GM19463 (cell line): ENCODE measurements around the gene PALB2.
A peak's percentile ranks its signal among the peaks of the same experiment; 100 is the strongest.
"Not testable (repeated sequence)": the region's sequence is repeated elsewhere in the genome, so short reads cannot be mapped to it uniquely, and the experiment has no call there.

Experiments
- ATAC-seq: cut with Tn5 transposase; IDR thresholded peaks from one replicate; pipeline ENCODE4 v1.9.1; 2021; ENCODE audit warnings: mild to moderate bottlenecking, moderate library complexity; ENCODE audit not compliant: unreplicated experiment

The PALB2 gene

DNA sequence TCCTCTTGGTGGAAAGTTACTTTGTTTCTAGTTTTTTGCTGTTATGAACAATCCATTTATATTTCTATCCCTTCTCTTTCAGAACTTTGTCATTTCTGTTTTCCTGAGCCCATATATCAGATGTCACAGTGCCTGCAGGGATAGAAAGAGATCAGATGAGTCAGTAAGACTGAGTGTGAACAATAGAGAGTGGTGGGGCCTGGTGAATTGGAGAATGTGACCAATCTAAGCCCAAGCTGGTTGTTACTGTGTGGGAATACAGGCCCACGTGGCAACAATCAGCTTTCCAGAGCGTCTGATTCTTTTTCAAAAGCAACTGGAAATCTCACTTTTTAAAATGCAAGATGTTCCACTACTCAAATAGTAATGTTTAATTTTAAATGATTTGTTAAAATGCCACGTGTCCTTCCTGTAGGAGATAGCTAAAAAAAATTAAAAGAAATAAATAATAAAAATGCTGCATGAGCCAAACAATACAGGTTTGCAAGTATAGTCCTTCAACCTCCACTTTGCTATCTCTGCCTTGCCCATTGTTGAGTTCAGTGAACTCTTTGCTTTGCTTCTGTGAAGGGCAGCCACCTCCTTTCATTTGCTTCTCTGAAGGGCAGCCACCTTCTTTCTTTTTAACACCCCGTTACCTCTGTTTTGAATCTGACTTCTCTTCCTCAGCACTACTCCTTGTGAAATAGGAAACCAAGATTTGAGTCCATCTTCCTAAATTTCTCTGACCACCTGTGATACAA lies 9.7 kb upstream of the PALB2 start:
- no peak for ATAC-seq

DNA sequence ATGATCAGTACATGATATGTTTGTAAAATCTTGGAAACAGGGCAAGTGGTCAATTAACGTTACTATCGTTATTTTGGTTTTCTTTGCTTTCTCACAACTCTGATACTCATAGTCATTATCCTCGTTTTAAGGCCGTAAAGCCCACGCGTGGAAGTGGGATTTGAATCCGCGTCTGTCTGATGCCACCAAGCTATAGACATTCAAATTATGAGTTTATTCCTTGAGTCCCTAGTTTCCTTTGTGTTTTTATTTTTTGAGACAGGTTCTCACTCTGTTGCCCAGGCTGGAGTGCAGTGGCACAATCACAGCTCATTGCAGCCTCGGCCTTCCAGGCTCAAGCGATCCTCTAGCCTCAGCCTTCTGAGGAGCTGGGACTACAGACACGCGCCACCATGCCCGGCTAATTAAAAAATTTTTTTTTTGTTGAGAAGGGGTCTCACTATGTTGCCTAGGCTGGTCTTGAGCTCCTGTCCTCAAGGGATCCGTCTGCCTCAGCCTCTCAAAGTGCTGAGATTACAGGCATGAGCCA lies 1.2 kb upstream of the PALB2 start:
- no peak for ATAC-seq

DNA sequence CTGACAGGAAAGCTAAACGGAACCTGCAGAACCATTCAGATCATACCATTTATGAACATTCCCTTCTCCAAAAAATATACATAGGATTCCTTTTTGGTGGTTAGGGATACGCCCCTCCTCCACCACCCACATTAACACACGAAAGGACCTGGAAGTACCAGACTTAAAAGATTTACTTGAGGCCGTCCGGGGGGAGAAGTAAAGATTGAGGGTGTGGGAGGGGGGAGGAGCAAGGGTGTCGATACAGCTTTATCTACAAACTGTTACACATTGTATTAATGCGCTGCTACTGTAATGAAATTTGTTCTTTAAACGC lies 537 bp downstream of the PALB2 start:
- no peak for ATAC-seq

DNA sequence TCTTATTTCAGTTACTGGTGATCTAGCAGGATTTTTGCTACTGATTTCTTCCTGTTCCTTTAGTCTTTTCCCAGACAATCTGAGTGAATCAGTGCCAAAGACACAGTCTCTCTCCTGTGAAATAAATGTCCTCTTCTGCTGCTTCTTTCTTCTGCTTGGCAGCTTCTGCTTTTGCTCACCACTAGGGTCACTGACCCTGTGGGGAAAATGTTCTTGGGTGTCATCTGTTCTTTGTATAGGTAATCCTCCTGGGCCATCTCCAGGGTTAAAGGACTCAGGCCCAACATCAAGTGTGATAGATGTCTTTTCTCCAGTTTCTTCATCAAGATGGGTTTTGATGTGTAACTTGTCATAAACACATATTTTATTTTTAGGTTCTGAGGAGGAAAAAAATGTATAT lies 5.2 kb downstream of the PALB2 start:
- no peak for ATAC-seq

DNA sequence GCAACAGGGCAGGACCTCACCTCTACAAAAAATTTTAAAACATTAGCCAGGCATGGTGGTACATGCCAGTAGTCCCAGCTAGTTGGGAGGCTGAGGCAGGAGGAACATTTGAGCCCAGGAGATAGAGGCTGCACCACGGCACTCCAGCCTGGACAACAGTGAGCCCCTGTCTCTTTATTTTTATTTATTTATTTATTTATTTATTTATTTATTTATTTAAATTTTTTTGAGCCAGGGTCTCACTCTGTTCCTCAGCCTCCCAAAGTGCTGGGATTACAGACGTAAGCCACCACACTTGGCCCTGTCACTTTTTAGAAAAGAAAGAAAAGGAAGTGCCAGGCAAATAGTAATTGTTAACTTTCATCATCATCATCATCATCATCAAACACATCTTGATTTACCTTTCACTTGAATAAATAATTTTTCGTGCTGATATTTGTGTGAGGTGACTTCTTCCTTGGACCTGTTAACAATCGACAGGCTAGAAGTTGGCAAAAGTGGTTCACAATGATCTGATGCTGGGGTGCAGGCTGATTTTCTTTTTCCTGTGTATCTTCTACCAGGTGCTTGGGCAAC lies 6.6 kb downstream of the PALB2 start:
- no peak for ATAC-seq

DNA sequence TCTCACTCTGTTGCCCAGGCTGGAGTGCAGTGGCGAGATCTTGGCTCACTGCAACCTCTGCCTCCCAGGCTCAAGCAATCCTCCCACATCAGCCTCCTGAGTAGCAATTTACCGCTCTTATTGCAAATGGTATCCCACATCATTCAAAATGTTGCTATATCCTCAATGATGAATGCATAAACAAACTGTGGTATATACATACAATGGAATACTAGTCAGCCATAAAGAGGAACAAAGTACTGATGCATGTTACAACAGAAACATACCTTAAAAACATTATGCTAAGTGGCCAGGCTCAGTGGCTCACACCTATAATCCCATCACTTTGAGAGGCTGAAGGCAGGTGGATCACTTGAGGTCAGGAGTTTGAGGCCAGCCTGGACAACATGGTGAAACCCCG lies 9.2 kb downstream of the PALB2 start:
- ATAC-seq, result not testable (repeated sequence)

DNA sequence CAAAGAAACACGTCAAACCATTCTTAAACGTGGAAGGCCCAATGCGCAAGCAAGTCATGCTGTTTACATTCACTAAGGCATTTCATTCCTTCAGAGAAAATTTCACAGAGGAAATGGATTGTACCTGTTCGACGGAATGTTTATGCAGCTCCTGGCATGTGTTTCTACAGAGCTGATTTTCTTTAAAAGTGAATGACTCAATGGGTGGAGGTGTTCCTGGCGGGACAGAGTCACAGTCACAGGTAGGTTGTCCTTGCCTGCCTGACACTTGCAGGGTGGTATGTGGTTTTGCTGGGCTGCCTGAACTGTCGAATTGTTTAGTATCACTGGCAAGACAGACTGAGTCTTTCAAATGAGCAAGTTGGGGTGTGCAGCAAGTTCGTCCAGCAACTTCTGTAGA lies 11.6 kb downstream of the PALB2 start:
- no peak for ATAC-seq

DNA sequence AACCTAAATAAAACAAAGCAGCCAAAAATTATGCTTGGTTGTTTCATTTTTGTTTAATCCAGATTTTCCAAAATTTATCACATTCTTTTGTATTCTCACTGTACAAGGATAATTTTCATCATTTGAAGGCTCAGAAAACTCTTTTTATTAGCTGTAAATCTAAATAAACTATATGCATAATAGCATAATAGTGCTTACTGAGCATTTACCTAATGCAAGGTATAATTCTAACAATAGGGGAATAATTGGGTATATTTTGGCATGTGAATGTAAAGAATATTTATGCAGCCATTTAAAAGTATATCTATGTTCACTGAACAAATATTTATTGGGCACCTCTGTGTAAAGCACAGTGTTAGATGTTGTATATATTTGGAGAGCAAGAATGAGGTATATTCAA lies 17.0 kb downstream of the PALB2 start:
- ATAC-seq, result no peak

DNA sequence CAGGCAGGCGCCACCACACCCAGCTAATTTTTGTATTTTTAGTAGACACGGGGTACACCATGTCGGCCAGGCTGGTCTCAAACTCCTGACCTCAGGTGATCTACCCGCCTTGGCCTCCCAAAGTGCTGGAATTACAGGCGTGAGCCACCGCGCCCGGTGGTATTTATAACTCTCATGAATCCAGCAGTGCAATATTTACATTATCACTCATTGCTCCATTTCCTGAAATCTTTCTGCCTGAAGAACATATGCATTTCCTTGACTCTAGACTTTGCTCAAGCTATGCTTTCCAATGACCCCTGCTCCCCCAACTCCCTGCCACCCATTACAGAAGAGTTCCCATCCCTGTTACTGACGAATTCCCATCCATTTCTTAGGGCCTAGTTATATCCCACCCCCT lies 25.3 kb downstream of the PALB2 start:
- no peak for ATAC-seq

DNA sequence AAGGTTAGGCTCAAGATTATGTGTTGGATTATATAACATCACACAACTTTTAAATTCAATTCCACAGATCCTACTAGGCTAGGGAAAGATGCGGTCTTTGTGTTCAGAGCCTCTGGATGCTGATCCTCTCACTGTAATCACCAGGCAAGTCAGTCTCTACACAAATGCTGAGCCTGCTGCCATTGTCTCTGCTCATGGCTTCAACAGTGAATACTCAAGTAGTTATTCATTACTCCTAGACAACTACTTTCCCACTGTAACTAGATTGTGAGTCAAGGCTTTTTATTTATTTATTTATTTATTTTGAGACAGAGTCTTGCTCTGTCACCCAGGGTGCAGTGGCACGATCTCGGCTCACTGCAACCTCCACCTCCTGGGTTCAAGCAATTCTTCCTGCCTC lies 29.2 kb downstream of the PALB2 start:
- no peak for ATAC-seq

DNA sequence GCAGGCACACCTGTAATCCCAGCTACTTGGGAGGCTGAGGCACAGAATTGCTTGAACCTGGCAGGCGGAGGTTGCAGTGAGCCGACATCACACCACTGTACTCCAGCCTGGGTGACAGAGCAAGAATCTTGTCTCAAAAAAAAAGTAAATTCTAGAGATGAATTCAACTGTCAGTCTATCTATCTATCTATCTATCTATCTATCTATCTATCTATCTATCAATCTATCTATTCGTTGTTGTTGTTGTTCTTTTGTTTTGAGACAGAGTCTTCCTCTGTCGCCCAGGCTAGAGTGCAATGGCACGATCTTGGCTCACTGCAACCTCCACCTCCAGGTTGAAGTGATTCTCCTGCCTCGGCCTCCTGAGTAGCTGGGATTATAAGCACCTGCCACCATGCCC lies 30.2 kb downstream of the PALB2 start:
- not testable (repeated sequence) for ATAC-seq

DNA sequence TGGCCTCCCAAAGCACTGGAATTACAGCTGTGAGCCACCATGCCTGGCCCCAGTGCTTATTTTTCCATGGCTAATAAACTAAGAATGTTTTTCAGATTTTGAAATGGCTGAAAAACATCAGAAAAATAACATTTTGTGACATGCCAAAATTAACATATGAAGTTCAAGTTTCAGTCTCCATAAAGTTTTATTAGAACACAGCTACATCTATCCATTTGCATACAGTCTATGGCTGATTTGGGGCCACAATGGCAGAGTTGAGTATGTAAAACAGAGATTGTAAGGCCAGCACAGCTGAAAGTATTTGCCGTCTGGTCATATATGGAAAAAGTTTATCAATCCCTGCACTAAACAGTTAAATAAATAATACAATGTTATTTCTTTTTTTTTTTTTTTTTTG lies 31.2 kb downstream of the PALB2 start:
- ATAC-seq, result no peak

DNA sequence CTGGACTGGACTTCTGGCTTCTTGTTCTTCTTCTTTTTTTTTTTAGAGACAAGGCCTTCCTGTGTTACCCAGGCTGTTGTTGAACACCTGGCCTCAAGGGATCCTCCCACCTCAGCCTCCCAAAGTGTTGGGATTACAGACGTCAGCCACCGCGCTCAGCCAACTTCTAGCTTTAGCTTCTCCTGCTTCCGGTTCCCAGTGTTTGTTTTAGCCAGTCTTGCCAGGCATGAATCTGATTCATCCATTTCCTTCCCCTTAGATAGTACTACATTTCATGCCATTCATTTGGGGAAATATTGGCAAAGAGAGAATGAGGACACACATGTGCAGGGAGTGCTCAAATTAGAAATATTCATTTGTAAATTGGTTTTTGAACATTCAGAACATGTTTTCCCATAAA lies 32.9 kb downstream of the PALB2 start:
- ATAC-seq, result no peak

DNA sequence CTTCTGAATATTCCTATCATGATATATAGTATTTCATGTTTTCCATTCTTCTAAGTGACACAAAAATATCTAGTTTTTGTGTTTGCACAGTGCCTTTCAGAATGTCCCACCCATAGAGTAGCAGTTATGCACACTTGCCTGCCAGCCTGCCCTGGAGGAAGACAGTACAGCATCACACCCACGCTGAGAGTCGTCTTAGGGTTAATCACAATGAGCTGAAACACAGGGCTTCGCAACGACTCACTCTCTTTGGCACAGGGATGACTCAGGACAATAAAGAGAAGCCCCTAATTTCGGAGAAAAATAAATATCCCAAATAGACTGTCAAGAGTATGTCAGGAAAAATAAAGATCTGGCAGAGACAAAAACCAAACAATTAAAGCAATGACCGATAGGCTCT lies 33.4 kb downstream of the PALB2 start:
- no peak for ATAC-seq

DNA sequence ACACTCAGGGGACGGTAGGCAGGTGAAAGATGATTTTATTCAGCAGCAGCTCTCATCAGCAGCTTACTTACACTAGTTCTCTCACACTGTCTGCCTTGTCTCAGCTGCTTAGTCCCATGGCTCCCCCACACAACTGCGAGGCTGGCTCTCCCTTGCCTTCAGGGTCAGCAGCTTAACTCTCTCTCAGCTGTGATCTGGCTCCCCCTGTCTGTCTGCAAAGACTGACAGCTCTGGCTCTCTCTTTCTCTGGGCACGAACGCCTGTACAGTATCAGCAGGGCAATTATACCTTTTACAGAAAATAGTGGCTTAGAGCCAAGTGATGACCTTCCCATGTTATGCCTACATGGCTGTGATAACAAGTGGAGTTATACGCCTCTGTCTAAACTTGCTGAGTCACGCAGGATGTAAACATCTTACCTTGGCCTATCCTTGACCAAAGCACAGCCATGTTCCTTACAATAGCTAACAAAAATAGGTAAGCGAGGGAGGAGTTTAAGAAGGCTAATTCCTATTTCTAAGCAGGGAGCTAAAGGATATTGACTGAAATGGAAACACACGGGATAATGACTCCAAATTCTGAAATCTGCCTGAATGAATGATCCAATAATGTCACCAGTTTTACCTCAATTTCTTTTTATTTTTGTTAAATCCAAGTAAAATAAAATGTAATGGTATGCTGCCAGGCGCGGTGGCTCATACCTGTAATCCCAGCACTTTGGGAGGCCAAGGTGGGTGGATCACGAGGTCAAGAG lies 43.9 kb downstream of the PALB2 start:
- no peak for ATAC-seq

DNA sequence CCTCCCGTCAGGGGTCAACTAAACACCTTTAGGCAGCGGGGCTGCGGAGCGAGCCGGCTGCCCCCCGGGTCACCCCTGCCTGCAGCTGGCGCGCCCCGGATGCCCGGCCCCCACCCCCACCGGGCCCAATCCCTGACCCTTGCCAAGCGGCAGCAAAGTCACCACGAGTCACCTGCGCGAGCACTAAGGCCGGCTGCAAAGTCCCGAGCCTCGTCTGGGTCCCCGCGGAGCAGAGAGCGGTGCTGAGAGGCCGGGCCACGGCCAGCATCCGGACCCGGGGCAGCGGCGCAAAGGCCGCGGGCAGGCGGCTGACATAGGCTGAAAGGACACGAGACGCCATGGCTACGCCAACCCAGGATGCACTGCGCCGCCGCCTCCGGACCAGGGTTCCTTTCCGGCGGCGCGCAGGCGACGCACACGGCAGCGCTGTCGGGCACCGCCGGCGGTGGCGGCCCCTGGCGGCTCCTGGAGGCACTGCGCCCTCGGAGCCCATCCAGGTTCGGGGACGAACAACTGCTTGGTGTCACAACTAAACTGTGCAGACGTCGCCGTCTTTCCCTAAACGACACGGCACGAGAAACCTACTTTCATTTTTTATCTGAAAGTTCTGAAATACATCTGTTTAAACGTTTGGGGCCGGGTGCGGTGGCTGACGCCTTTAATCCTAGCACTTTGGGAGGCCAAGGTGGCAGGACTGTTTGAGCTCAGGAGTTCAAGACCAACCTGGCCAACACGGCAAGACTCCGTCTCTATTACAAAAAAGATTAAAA lies 45.0 kb downstream of the PALB2 start, which contains the start of gene NDUFAB1:
TSS of gene NDUFAB1 (minus strand) at position 366 of the 770 bp plus-strand sequence. CDS start at position 340, 26 bp downstream.
- ATAC-seq, result peak; percentile 95

DNA sequence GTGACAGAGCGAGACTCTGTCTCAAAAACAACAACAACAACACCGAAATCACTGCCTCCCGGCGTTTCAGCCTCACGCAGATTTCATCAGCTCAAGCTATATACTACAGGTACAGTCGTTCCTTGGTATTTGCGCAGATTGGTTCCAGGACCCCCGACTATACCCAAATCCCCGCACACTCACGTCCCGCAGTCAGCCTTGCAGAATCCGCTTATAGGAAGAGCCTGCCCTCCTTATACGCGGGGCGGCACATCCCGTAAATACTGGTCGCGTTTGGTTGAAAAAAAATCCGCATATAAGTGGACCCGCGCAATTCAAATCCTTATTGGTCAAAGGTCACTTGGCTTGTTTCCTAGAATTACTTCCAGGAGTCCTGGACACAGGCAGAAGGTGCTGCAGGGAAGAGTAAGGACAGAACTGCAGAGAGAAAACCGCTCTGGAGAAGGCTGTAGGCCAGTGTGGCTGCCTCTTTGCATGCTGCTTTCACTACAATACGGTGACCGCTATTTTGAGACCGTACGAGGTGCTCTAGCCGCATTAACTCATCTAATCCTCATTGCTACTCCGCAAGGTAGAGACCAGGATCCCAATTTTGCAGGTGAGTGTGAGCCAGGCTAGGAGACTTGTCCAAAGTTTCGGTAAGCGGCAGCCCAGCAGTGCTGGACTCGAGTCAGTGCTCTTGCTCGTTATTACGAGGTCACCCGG lies 45.7 kb downstream of the PALB2 start:
- ATAC-seq, result no peak

DNA sequence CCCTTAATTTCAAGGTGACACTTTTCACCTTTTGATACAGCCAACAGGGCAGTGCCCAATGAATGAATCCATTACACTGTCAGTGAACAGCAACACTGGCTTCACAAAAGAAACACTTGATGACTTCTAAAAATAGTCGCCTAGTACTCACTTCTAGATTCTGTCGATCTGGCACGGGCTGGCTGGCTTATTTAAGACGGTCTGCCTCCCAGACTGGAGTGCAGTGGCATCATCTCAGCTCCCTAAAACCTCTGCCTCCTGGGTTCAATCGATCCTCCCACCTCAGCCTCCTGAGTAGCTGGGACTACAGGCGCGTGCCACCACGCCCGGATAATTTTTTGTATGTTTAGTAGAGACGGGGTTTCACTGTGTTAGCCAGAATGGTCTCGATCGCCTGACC lies 46.9 kb downstream of the PALB2 start:
- no peak for ATAC-seq

DNA sequence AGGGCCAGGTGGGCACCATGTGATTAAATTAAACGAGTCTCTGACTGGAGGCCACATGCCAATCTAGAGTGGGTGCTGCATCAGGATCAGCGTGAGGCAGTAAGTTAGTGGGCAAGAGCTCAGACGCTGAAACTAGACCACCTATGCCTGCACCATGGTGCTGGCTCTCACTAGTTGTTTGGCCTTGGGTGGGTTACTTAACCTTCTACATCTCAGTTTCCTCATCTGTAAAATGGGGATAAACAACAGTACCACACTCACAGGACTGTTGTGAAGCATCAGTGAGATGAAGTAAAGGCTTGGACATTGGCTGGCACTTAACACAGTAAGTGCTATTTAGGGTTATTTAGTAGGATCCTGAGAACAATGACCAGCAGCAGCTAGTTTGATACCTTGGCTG lies 50.9 kb downstream of the PALB2 start:
- no peak for ATAC-seq

DNA sequence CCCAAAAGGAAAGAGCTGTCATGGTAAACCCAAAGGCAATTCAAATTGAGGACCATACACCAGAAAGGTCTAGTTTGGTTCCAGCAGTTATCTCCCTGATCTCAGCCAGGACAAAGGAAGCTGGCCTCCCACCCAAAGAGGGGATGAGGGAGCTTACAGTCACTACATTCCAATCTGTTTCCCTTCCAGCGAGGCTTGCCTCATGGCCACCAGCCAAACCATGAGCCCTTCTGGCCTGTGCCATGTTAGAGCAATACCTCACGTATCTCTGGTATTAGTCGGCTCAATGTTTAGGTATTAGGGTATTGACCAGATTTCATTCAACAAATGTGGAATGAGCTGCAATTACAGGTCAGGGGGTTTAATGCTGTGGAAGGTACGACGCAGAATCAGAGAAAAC lies 53.4 kb downstream of the PALB2 start:
- no peak for ATAC-seq
